NB4 (cell line): ENCODE results near the gene SPACA4.

Source experiments
- DNase-seq: peaks from one replicate; pipeline ENCODE4 v3.0.0; 2010; ENCODE audit warnings: low read depth
- H3K4me3 ChIP-seq: one replicate; pipeline ENCODE4 v1.5.1; 2011; ENCODE audit warnings: mild to moderate bottlenecking, low read depth, low read length, moderate library complexity
- MYC ChIP-seq: IDR thresholded peaks from 2 replicates; pipeline ENCODE4 v1.6.1; 2011; ENCODE audit warnings: low read depth, low read length
- POLR2A ChIP-seq: IDR thresholded peaks from 2 replicates; pipeline ENCODE4 v1.6.1; 2011; ENCODE audit warnings: mild to moderate bottlenecking; ENCODE audit not compliant: insufficient read length; ENCODE audit errors: extremely low read depth
- TF ChIP-seq, protein P1 (sequence below): IDR thresholded peaks from one replicate; pipeline ENCODE4 v1.5.1; 2012; ENCODE audit warnings: low read depth, low read length
- TF ChIP-seq, protein P2 (sequence below): IDR thresholded peaks from 2 replicates; pipeline ENCODE4 v1.6.1; 2011; ENCODE audit warnings: low read depth, low read length

Gene SPACA4

DNA sequence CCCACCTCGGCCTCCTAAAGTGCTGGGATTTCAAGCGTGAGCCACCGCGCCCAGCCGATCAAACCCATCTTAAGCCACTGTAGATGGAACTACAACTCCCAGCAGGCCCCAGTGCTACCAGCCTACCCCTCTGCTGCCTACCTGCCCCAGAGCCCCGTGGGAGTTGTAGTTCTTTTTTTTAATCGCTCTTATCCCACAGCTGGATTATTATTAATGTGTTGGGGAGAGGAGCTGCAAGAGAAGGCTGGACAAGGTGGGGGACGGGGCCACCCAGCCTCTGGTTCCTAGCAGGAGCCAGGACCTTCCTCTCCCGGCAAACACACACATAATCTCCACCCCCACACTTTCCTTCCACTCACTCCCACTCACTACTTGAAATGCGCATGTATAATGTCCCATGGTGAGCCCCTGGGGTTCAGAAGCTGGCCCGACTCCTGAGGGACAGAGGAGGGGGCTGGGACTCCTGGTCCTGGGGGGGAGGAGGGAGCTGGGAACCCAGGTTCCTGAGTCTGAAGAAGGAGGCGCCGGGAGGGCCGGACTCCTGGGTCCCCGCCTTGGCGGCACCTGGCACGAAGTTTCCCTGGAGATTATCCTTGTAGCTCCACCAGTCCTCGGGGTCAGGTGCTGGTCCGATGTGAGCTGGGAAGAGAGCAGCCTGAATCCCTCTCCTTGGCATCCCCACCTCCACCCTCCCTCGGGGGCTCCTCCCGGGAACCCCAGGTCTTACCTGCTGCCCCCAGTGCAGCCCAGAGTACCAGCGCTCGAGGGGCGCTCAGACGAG lies 38.5 kb downstream of the SPACA4 start:
- no peak overlapping the region for H3K4me3 ChIP-seq
- DNase-seq: peak; percentile 94
- TF ChIP-seq, protein P1, sequence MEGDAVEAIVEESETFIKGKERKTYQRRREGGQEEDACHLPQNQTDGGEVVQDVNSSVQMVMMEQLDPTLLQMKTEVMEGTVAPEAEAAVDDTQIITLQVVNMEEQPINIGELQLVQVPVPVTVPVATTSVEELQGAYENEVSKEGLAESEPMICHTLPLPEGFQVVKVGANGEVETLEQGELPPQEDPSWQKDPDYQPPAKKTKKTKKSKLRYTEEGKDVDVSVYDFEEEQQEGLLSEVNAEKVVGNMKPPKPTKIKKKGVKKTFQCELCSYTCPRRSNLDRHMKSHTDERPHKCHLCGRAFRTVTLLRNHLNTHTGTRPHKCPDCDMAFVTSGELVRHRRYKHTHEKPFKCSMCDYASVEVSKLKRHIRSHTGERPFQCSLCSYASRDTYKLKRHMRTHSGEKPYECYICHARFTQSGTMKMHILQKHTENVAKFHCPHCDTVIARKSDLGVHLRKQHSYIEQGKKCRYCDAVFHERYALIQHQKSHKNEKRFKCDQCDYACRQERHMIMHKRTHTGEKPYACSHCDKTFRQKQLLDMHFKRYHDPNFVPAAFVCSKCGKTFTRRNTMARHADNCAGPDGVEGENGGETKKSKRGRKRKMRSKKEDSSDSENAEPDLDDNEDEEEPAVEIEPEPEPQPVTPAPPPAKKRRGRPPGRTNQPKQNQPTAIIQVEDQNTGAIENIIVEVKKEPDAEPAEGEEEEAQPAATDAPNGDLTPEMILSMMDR: no peak
- no peak for TF ChIP-seq MYC
- TF ChIP-seq, protein P2, sequence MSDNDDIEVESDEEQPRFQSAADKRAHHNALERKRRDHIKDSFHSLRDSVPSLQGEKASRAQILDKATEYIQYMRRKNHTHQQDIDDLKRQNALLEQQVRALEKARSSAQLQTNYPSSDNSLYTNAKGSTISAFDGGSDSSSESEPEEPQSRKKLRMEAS: no peak
- TF ChIP-seq POLR2A: no peak

DNA sequence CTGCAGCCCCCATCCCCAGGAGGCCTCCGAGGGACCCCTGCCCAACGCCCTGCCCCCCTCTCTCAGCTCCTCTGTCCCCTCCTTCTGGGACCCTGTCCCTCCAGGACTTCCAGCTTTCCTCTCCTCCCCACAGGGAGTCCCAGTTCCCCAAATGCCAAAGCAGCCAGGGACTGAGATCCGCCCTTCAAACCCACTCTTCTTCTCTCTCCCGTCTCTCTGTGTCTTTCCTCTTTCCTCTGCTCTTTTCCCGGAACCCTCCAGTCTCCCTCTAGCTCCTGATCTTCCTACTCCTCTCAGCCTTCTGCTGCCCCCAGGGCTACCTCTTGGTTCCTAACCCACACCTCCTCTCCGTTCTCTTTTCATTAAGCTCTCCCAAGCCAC lies 39.1 kb downstream of the SPACA4 start:
- no peak overlapping the region for H3K4me3 ChIP-seq
- peak; percentile 51 for DNase-seq
- TF ChIP-seq, protein P1: no peak
- TF ChIP-seq POLR2A (no peak), MYC (no peak)
- TF ChIP-seq, protein P2: no peak

DNA sequence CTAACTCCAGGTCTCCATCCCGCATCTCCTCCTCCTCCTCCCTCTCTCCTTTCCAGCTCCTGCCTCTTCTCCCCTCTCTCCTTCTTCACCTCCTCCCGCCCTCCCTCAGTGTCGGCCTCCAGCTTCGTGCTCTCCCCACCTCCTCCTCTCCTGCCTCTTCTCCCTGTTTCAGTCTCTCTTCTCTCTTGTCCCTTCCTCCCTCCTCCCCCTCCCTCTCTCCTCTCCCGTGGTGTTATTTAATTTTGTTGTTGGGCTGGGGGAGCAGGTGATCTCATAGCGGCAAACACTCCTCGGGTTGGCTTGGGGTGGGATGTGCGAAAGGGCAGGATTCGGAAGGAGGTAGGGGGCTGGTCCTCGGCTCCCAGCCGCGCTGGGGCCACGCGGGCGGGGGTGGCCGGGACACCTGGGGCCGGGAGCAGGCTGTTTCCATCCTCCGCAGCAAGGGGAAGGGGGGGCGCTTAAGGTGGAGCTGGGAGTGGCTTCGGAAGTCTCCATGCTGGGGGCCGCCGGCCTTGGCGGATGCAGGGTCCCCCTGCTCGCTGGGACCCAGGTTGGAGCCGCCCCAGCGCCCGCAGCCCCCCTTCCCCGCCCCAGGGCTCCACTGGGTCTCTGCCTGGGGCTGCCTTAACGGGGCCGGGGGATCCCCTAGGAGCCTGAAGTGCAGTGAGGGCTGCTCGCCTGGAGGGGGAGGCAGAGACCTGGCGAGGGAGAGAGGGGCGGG lies 39.6 kb downstream of the SPACA4 start, which contains the start of gene CA11:
Gene CA11, minus strand, starts transcription at position 187 of the 721 bp plus-strand sequence. CDS start 555 bp downstream, outside the sequence.
- peak; percentile 99 for DNase-seq
- peak within 1 kb of the TSS; percentile 17 for H3K4me3 ChIP-seq
- TF ChIP-seq, protein P1: peak; percentile 100
- TF ChIP-seq, protein P2: no peak

DNA sequence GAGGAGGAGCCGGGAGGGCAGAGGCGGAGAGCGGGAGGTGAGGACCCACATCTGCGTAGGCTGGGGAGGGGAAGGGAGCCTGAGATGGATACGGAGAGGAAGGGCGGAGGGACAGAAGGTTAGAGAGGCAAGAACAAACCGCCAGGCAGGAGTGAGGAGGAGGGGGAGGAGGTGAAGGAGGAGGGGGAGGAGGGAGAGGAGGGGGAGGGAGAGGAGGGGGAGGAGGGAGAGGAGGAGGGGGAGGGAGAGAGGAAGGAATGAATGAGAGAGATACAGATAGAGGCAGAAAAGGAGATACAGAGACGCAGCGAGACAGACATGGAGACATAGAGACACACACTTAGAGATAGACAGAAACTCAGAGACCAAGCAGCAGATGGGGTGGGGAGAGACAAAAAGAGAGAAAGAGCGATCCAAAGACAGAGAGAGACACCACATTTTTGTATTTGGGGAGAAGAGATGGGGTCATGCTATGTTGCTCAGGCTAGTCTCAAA lies 40.2 kb downstream of the SPACA4 start:
- TF ChIP-seq, protein P1: no peak
- TF ChIP-seq, protein P2: no peak
- no peak for TF ChIP-seq POLR2A
- no peak for TF ChIP-seq MYC
- no peak overlapping the region for H3K4me3 ChIP-seq
- no peak for DNase-seq

DNA sequence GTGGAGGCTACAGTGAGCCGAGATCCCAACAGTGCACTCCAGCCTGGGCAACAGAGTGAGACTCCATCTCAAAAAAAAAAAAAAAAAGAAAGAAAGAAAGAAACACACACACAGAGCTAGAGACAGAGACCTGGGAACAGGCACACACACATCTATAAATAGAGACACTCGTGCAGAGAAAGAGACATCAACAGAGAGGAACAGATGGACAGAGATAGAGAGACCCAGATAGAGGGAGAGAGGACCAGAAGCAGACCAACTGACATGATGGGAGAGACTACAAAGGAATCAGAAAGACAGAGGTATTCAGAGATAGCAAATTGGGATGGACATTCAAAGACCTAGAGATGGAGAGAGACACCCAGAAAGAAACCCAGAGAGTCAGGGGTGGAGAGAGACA lies 41.6 kb downstream of the SPACA4 start:
- H3K4me3 ChIP-seq: no peak overlapping the region
- DNase-seq: no peak
- TF ChIP-seq MYC (no peak), POLR2A (no peak)
- TF ChIP-seq, protein P2: no peak
